Upper lobe of left lung (tissue), 6 donors: ENCODE data around the gene STH. TPM values are rescaled to one million over a fixed set of nuclear protein-coding genes. Genes with fewer than 3 reads are reported as not detected.

ENCODE experiments used
- ATAC-seq, 2 donors: fragments of 200-7000 bp; cut with Tn5 transposase; one replicate each; pipeline ENCODE4 v1.9.1; 2022; ENCODE audit warnings: mild to moderate bottlenecking in 2 of 2, moderate library complexity in 2 of 2; ENCODE audit not compliant: low FRiP score in 2 of 2
- DNase-seq, 2 donors: peaks; one replicate each; pipeline ENCODE4 v3.0.0-alpha.2; 2019 to 2020
- H3K27ac ChIP-seq, 4 donors: fragments of 200-600 bp; sonication (generic); one replicate each; pipeline ENCODE4 v1.5.1; 2016 to 2019
- H3K27me3 ChIP-seq, 4 donors: fragments of 200-600 bp; sonication (generic); one replicate each; pipeline ENCODE4 v1.5.1; 2017 to 2019
- H3K36me3 ChIP-seq, 4 donors: fragments of 200-600 bp; sonication (generic); one replicate each; pipeline ENCODE4 v1.5.1; 2016 to 2019
- H3K4me1 ChIP-seq, 4 donors: fragments of 200-600 bp; sonication (generic); one replicate each; pipeline ENCODE4 v1.5.1; 2018 to 2019
- H3K4me3 ChIP-seq, 4 donors: fragments of 200-600 bp; sonication (generic); one replicate each; pipeline ENCODE4 v1.5.1; 2017 to 2019; ENCODE audit warnings: mild to moderate bottlenecking in 2 of 4, moderate library complexity in 1 of 4
- H3K9me3 ChIP-seq, 4 donors: fragments of 200-600 bp; sonication (generic); one replicate each; pipeline ENCODE4 v1.5.1; 2018 to 2019
- CTCF ChIP-seq, 6 experiments: fragments of 450-650 bp in 4 of 6; fragments of 200-600 bp in 2 of 6; sonication (generic) in 2 of 6; IDR thresholded peaks; one replicate each; pipeline ENCODE4 v1.5.1; 2016 to 2019; ENCODE audit warnings: antibody characterized with exemption in 6 of 6
- EP300 ChIP-seq, 4 donors: sonication (generic); formaldehyde crosslinking; IDR thresholded peaks; one replicate each; pipeline ENCODE4 v1.5.1; 2017; ENCODE audit warnings: antibody characterized with exemption in 4 of 4, control low read depth in 2 of 4
- POLR2A ChIP-seq, 4 donors: fragments of 450-650 bp; IDR thresholded peaks; one replicate each; pipeline ENCODE4 v1.5.1; 2016 to 2017; ENCODE audit warnings: antibody characterized with exemption in 4 of 4, mild to moderate bottlenecking in 2 of 4
- POLR2AphosphoS5 ChIP-seq, 2 donors: sonication (generic); formaldehyde crosslinking; IDR thresholded peaks; one replicate each; pipeline ENCODE4 v1.5.1; 2017; ENCODE audit warnings: antibody characterized with exemption in 2 of 2
- WGBS, 2 donors: methylation state at CpG; one replicate each; pipeline ENCODE4 v1.1.5; 2017 to 2018; 5-methylcytosine and 5-hydroxymethylcytosine counted together
- total RNA-seq, 6 donors: library from RNA; depleted of rRNA in 4 of 6; stranded (reverse); fragments of >200 nt in 4 of 6; gene quantifications; one replicate each; pipeline versions ENCODE4 v1.1.0 to v1.2.1, GENCODE V29; 2016 to 2021
- donor health status: DM: no; HTN: no; CAD: no; lungs with moderate emphysema.
- donor health status: DM: no; HTN: yes; CAD: no; lungs with severe emphysema.

The STH gene
- total RNA-seq, 6 donors from 2014 or later, result not detected

- H3K27ac ChIP-seq, result no peak overlapping the region
Observed at GRCh38 chr17:45977506-45977824, 21.6 kb upstream of the STH start.

GRCh38 chr17:45977976-45978626 lies 20.9 kb upstream of the STH start:
- no peak for TF ChIP-seq POLR2AphosphoS5 (IDR thresholded peaks at IDR 0.05)
- no peak for TF ChIP-seq EP300 (IDR thresholded peaks at IDR 0.05)
- no peak for TF ChIP-seq CTCF (IDR thresholded peaks at IDR 0.05)
- no peak for TF ChIP-seq POLR2A (IDR thresholded peaks at IDR 0.05)
- Histone ChIP-seq H3K4me1 (peaks cover 0 to 9% (median 2%) of the 10 kb centered on the region in 4 donors), H3K27ac (no peak overlapping the region), H3K9me3 (no peaks in the 10 kb centered on the region), H3K27me3 (no peaks in the 10 kb centered on the region), H3K4me3 (no peak overlapping the region), H3K36me3 (no peaks in the 10 kb centered on the region)
- 76 to 81% methylated on average over 3 of the region's 3 CpGs for WGBS, 2 donors
- ATAC-seq (no peak), DNase-seq (no peak)

More at GRCh38 chr17:45977506-45977824, 21.6 kb upstream of the STH start:
- TF ChIP-seq EP300 (IDR thresholded peaks at IDR 0.05) (no peak), POLR2A (IDR thresholded peaks at IDR 0.05) (no peak), CTCF (IDR thresholded peaks at IDR 0.05) (no peak), POLR2AphosphoS5 (IDR thresholded peaks at IDR 0.05) (no peak)
- Histone ChIP-seq H3K4me1 (peaks cover 0 to 9% (median 2%) of the 10 kb centered on the region in 4 donors), H3K4me3 (no peak overlapping the region), H3K9me3 (no peaks in the 10 kb centered on the region), H3K36me3 (no peaks in the 10 kb centered on the region), H3K27me3 (no peaks in the 10 kb centered on the region)
- ATAC-seq (no peak), DNase-seq (no peak)
- WGBS, 2 donors, result 69 to 88% methylated on average over 3 to 4 of the region's 4 CpGs

GRCh38 chr17:45979137-45979536 lies 19.9 kb upstream of the STH start:
- H3K36me3 ChIP-seq, result no peaks in the 10 kb centered on the region
- no peak overlapping the region for H3K27ac ChIP-seq
- WGBS, 2 donors, result 63 to 65% methylated on average over 2 of the region's 2 CpGs
- ATAC-seq, result no peak
- TF ChIP-seq POLR2AphosphoS5 (IDR thresholded peaks at IDR 0.05), result no peak
- TF ChIP-seq POLR2A (IDR thresholded peaks at IDR 0.05), result no peak
- no peak for TF ChIP-seq EP300 (IDR thresholded peaks at IDR 0.05)
- no peak for TF ChIP-seq CTCF (IDR thresholded peaks at IDR 0.05)
- H3K4me3 ChIP-seq, result no peak overlapping the region
- no peaks in the 10 kb centered on the region for H3K9me3 ChIP-seq
- no peaks in the 10 kb centered on the region for H3K4me1 ChIP-seq
- DNase-seq, result no peak
- H3K27me3 ChIP-seq, result no peaks in the 10 kb centered on the region

GRCh38 chr17:45980855-45981254 lies 18.2 kb upstream of the STH start:
- Histone ChIP-seq H3K9me3 (no peaks in the 10 kb centered on the region), H3K4me3 (no peak overlapping the region), H3K27me3 (no peaks in the 10 kb centered on the region), H3K4me1 (no peaks in the 10 kb centered on the region), H3K36me3 (no peaks in the 10 kb centered on the region), H3K27ac (no peak overlapping the region)
- DNase-seq (no peak), ATAC-seq (no peak)
- no peak for TF ChIP-seq CTCF (IDR thresholded peaks at IDR 0.05)
- TF ChIP-seq POLR2AphosphoS5 (IDR thresholded peaks at IDR 0.05), result no peak
- no peak for TF ChIP-seq POLR2A (IDR thresholded peaks at IDR 0.05)
- TF ChIP-seq EP300 (IDR thresholded peaks at IDR 0.05), result no peak
- 89 to 100% methylated on average over 2 to 6 of the region's 6 CpGs for WGBS, 2 donors

GRCh38 chr17:45981306-45981705 lies 17.7 kb upstream of the STH start:
- Histone ChIP-seq H3K36me3 (no peaks in the 10 kb centered on the region), H3K9me3 (no peaks in the 10 kb centered on the region), H3K27ac (no peak overlapping the region), H3K27me3 (no peaks in the 10 kb centered on the region), H3K4me3 (no peak overlapping the region), H3K4me1 (no peaks in the 10 kb centered on the region)
- WGBS, 2 donors, result 88 to 90% methylated on average over 6 to 7 of the region's 7 CpGs
- TF ChIP-seq POLR2A (IDR thresholded peaks at IDR 0.05) (no peak), POLR2AphosphoS5 (IDR thresholded peaks at IDR 0.05) (no peak), EP300 (IDR thresholded peaks at IDR 0.05) (no peak), CTCF (IDR thresholded peaks at IDR 0.05) (no peak)
- no peak for ATAC-seq
- no peak for DNase-seq
